Esophagus muscularis mucosa (tissue), 3 donors: ENCODE data around the gene COL12A1.

Experiments used
- POLR2A ChIP-seq: fragments of 450-650 bp; IDR thresholded peaks from one replicate; pipeline ENCODE4 v1.6.1; 2017; ENCODE audit warnings: antibody characterized with exemption, moderate library complexity, mild to moderate bottlenecking, low read depth
- TF ChIP-seq, protein P1 (sequence below), 3 experiments: fragments of 200-600 bp in 2 of 3; fragments of 450-650 bp in 1 of 3; sonication (generic) in 2 of 3; IDR thresholded peaks; one replicate each; pipeline ENCODE4 v1.5.1; 2017 to 2019; ENCODE audit warnings: antibody characterized with exemption in 3 of 3, mild to moderate bottlenecking in 2 of 3, moderate library complexity in 1 of 3

DNA sequence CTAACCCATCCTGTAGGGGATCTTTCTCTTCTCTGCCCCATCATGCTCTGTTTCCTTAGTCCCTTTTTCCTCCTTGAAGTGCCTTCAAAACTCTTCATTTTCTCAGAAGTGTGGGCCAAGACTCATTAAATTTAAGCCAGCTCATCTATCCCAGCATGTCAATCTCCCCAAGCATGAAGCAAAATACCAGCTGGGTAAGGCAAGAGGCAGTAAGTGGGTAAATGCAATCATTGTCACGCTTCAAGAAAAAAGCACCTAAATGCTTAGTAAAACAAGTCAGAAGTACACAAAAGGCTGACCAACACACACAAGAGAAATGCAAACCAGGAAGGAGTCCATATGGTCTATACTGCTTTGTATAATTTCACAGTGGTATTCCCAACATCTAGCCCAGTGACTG is 61.5 kb downstream of the COL12A1 start:
- TF ChIP-seq, protein P1, sequence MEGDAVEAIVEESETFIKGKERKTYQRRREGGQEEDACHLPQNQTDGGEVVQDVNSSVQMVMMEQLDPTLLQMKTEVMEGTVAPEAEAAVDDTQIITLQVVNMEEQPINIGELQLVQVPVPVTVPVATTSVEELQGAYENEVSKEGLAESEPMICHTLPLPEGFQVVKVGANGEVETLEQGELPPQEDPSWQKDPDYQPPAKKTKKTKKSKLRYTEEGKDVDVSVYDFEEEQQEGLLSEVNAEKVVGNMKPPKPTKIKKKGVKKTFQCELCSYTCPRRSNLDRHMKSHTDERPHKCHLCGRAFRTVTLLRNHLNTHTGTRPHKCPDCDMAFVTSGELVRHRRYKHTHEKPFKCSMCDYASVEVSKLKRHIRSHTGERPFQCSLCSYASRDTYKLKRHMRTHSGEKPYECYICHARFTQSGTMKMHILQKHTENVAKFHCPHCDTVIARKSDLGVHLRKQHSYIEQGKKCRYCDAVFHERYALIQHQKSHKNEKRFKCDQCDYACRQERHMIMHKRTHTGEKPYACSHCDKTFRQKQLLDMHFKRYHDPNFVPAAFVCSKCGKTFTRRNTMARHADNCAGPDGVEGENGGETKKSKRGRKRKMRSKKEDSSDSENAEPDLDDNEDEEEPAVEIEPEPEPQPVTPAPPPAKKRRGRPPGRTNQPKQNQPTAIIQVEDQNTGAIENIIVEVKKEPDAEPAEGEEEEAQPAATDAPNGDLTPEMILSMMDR (IDR thresholded peaks at IDR 0.05): no peak
- TF ChIP-seq POLR2A: no peak
